Activated naive CD8-positive, alpha-beta T cell treated with anti-CD3 and anti-CD28 coated beads for 36 hours (primary cell): ENCODE results near the gene HOXB7. TPM values are rescaled to one million over a fixed set of nuclear protein-coding genes. Genes with fewer than 3 reads are reported as not detected.
A peak's percentile ranks its signal among the peaks of the same experiment; 100 is the strongest.

ENCODE experiments used
- DNase-seq: peaks from one replicate; pipeline ENCODE4 v3.0.0; 2021
- H3K27ac Mint-ChIP-seq: one replicate; pipeline ENCODE4 v1.8.0; 2022; ENCODE audit warnings: mild to moderate bottlenecking, moderate library complexity, mixed read lengths
- H3K27me3 Mint-ChIP-seq: one replicate; pipeline ENCODE4 v1.8.0; 2022; ENCODE audit warnings: mild to moderate bottlenecking, mixed read lengths
- H3K36me3 Mint-ChIP-seq: one replicate; pipeline ENCODE4 v1.8.0; 2021; ENCODE audit warnings: mild to moderate bottlenecking, mixed read lengths
- H3K4me1 Mint-ChIP-seq: one replicate; pipeline ENCODE4 v1.8.0; 2021; ENCODE audit warnings: mixed read lengths
- H3K4me3 Mint-ChIP-seq: one replicate; pipeline ENCODE4 v1.8.0; 2022; ENCODE audit warnings: mild to moderate bottlenecking, moderate library complexity, mixed read lengths
- H3K9me3 Mint-ChIP-seq: one replicate; pipeline ENCODE4 v1.8.0; 2022; ENCODE audit warnings: mixed read lengths
- total RNA-seq, 2 experiments: library from RNA; stranded (reverse); gene quantifications; one replicate each; pipeline ENCODE4 v1.2.3, GENCODE V29; 2021

Gene HOXB7
- total RNA-seq, 2 experiments from 2014 or later: 0.62 to 1.4 TPM

- Mint-ChIP-seq H3K36me3 (no peaks in the 10 kb centered on the region), H3K27ac (no peak overlapping the region), H3K4me1 (peaks cover 31% of the 10 kb centered on the region), H3K27me3 (peaks cover 98% of the 10 kb centered on the region), H3K9me3 (no peaks in the 10 kb centered on the region), H3K4me3 (no peak overlapping the region)
- no peak for DNase-seq
These were observed 18.7 kb downstream of the HOXB7 start for GRCh38 chr17:48592057-48592514.

- peaks cover 98% of the 10 kb centered on the region for H3K27me3 Mint-ChIP-seq
- no peak overlapping the region for H3K4me3 Mint-ChIP-seq
- no peaks in the 10 kb centered on the region for H3K9me3 Mint-ChIP-seq
- no peak for DNase-seq
- no peak overlapping the region for H3K27ac Mint-ChIP-seq
- no peaks in the 10 kb centered on the region for H3K36me3 Mint-ChIP-seq
- peaks cover 28% of the 10 kb centered on the region for H3K4me1 Mint-ChIP-seq
These were observed 19.4 kb downstream of the HOXB7 start for GRCh38 chr17:48591255-48592056.

GRCh38 chr17:48590607-48591161 is 20.1 kb downstream of the HOXB7 start:
- peaks cover 98% of the 10 kb centered on the region for H3K27me3 Mint-ChIP-seq
- H3K9me3 Mint-ChIP-seq: no peaks in the 10 kb centered on the region
- peaks cover 2% of the 10 kb centered on the region for H3K36me3 Mint-ChIP-seq
- peaks cover 32% of the 10 kb centered on the region for H3K4me1 Mint-ChIP-seq
- no peak overlapping the region for H3K4me3 Mint-ChIP-seq
- DNase-seq: no peak
- H3K27ac Mint-ChIP-seq: no peak overlapping the region

DNA sequence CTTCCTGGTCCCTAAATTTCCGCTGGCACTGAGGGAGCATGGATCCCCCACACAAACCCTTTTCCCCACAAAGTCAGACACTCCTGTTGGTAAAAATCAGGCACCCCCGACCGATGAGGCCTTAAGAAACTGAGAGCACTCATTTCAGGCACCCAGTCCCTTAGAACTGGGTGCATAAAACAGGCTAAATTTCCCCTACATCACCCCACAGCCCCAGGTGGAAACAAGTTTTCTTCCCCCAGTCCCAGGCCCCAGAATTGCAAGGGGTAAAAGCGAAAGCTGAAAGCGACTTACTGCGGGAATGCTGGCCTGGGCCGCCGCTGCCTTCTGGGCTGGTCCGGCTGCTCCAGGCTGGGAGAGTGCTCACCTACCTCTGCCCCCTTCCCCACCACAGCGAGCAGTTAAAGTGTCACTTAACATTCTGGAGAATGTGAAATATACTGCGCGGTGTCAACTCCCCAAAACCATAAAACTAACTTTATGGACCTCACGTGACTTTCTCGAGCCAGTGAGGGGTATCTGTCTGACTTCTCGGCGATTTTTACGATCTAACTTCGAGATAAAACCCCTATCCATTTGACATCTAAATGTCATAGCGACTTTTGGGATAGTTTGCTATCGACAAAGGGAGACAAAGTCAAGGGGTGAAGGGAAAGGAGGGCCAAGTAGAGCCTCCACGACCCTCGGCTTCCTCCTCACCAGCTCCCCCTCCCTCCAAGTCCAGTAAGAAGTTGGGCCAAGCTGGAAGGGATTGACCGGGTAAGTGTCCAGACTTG is 20.8 kb downstream of the HOXB7 start, which contains the start of gene HOXB3:
HOXB3 (minus strand) TSS at position 411 of the 776 bp plus-strand sequence. CDS start 37,767 bp downstream, outside the sequence.
- H3K27me3 Mint-ChIP-seq: peaks cover 98% of the 10 kb centered on the region
- H3K4me1 Mint-ChIP-seq: peaks cover 35% of the 10 kb centered on the region
- no peak within 1 kb of the TSS for H3K4me3 Mint-ChIP-seq
- no peak for DNase-seq
- no peaks in the 10 kb centered on the region for H3K9me3 Mint-ChIP-seq
- H3K27ac Mint-ChIP-seq: no peak within 1 kb of the TSS
- H3K36me3 Mint-ChIP-seq: peaks cover 2% of the 10 kb centered on the region

DNA sequence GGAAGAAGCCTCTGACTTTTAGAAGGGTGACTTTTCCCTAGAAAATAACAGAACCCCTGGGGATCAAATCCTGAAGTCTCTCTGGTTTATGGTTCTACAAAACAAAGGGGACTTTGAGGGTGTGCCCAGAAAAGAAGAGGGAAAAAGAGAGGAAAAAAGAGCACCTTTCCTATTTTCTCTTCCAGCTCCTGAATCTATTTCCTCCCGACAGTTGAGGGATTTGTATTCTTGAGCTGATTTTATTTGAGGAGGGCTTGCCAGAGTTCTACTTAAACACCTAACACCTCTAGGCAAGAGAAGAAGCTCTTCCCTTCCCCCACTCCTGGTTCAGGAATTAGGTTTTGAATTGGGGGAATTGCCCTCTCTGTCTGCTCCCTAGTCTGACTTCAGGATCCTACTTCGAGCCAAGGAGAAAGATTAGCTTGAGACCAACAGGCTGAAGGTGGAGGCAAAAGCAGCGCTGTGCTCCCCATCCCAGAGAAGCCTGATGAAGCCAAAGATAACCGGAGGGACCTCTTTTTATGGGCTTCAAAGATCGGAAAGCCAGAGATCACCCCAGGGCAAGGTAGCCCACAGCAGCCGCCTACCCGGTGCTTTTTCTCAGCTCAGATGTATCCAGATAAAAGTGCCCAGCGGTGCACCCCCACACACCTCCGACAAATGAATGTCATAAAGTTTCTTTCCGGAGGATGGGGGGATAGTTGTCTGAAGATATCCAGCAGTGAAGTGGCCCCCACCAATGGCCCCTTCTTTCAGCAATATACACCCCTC is 21.6 kb downstream of the HOXB7 start:
- H3K9me3 Mint-ChIP-seq: no peaks in the 10 kb centered on the region
- peaks cover 99% of the 10 kb centered on the region for H3K27me3 Mint-ChIP-seq
- no peak overlapping the region for H3K4me3 Mint-ChIP-seq
- peaks cover 39% of the 10 kb centered on the region for H3K4me1 Mint-ChIP-seq
- no peak for DNase-seq
- H3K36me3 Mint-ChIP-seq: peaks cover 2% of the 10 kb centered on the region
- no peak overlapping the region for H3K27ac Mint-ChIP-seq

GRCh38 chr17:48588528-48588927 is 22.3 kb downstream of the HOXB7 start:
- H3K9me3 Mint-ChIP-seq: no peaks in the 10 kb centered on the region
- H3K4me3 Mint-ChIP-seq: no peak overlapping the region
- H3K36me3 Mint-ChIP-seq: peaks cover 2% of the 10 kb centered on the region
- H3K4me1 Mint-ChIP-seq: peaks cover 39% of the 10 kb centered on the region
- H3K27me3 Mint-ChIP-seq: peaks cover 99% of the 10 kb centered on the region
- DNase-seq: no peak
- no peak overlapping the region for H3K27ac Mint-ChIP-seq

GRCh38 chr17:48588074-48588415 is 22.8 kb downstream of the HOXB7 start:
- Mint-ChIP-seq H3K27ac (no peak overlapping the region), H3K27me3 (peaks cover 99% of the 10 kb centered on the region), H3K9me3 (no peaks in the 10 kb centered on the region), H3K36me3 (peaks cover 2% of the 10 kb centered on the region), H3K4me1 (peaks cover 34% of the 10 kb centered on the region), H3K4me3 (no peak overlapping the region)
- DNase-seq: no peak

GRCh38 chr17:48587276-48588073 is 23.3 kb downstream of the HOXB7 start:
- Mint-ChIP-seq H3K4me1 (peaks cover 31% of the 10 kb centered on the region), H3K27me3 (peaks cover 99% of the 10 kb centered on the region), H3K36me3 (peaks cover 2% of the 10 kb centered on the region), H3K9me3 (no peaks in the 10 kb centered on the region), H3K4me3 (no peak overlapping the region), H3K27ac (no peak overlapping the region)
- DNase-seq: no peak

- Mint-ChIP-seq H3K27ac (no peak overlapping the region), H3K9me3 (no peaks in the 10 kb centered on the region), H3K27me3 (peaks cover 97% of the 10 kb centered on the region), H3K4me3 (peak overlapping the region; percentile 85), H3K4me1 (peaks cover 32% of the 10 kb centered on the region), H3K36me3 (peaks cover 2% of the 10 kb centered on the region)
- peak; percentile 58 for DNase-seq
These were observed 24.2 kb downstream of the HOXB7 start for GRCh38 chr17:48586355-48587258.

DNA sequence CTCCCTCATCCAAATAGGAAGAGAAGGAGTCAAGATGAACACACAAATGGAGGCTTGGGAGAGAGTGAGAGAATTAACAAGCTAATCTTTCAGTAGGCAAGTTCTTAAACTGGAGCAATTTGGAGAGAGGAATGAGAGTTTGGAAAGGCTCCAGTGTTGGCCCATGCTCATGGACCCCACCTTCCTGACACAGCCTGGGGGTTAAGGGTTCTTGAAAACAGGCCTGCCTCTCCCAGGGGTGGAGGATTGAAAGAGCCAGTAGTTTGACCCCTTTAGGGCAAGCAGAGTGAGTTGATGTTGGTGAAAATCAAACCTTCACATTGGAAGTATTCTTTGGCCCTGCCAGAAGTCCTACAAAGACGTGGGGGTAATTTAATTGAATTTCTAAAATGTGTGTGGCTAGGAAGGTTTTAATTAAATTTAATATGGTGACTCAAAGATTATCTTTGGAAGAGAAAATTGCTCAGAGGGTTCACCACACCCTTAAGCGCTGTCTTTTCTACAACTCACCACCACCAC is 26.5 kb downstream of the HOXB7 start:
- no peak for DNase-seq
- peaks cover 2% of the 10 kb centered on the region for H3K36me3 Mint-ChIP-seq
- no peak overlapping the region for H3K4me3 Mint-ChIP-seq
- H3K27ac Mint-ChIP-seq: no peak overlapping the region
- H3K27me3 Mint-ChIP-seq: peaks cover 98% of the 10 kb centered on the region
- H3K9me3 Mint-ChIP-seq: no peaks in the 10 kb centered on the region
- peaks cover 46% of the 10 kb centered on the region for H3K4me1 Mint-ChIP-seq

DNA sequence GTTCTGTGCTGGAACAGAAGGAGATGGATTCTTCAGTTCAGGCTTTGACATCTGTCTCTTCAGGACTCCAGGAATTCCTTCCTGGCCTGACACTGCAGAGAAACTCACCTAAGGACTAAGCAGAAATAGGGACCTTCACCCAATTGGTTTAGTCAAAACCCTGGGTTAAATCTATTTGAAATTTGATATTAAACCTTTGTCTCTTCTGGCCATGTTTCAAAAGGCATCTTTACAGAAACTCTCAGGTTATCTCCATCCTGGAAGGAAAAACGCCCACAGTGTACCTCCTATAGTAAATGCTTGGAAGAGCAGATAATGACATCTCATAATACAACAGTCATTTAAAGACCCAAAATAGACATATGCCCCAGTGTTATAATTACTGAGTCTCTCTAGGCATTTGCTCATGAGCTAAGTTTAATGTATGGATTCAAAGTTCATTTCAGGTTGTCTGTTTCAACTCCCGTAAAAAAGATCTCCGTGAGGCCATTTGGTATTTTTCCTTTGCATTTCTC is 27.1 kb downstream of the HOXB7 start:
- Mint-ChIP-seq H3K27me3 (peaks cover 98% of the 10 kb centered on the region), H3K36me3 (peaks cover 2% of the 10 kb centered on the region), H3K4me1 (peaks cover 50% of the 10 kb centered on the region)

GRCh38 chr17:48582750-48583069 is 28.1 kb downstream of the HOXB7 start:
- H3K4me3 Mint-ChIP-seq: peak overlapping the region; percentile 56
- H3K27ac Mint-ChIP-seq: peak overlapping the region; percentile 14
- H3K4me1 Mint-ChIP-seq: peaks cover 51% of the 10 kb centered on the region
- H3K9me3 Mint-ChIP-seq: no peaks in the 10 kb centered on the region
- H3K27me3 Mint-ChIP-seq: peaks cover 89% of the 10 kb centered on the region
- no peak for DNase-seq
- H3K36me3 Mint-ChIP-seq: peaks cover 2% of the 10 kb centered on the region

More for the DNA sequence above, 27.1 kb downstream of the HOXB7 start:
- H3K27ac Mint-ChIP-seq: no peak overlapping the region
- H3K9me3 Mint-ChIP-seq: no peaks in the 10 kb centered on the region
- DNase-seq: no peak
- no peak overlapping the region for H3K4me3 Mint-ChIP-seq
